NK-92 (cell line): Measurements from ENCODE around the gene PRKAR1B.

Source experiments
- DNase-seq: peaks from one replicate; lab custom pipeline; 2025; ENCODE audit not compliant: unreplicated experiment; lab: John Stamatoyannopoulos, UW

The PRKAR1B gene

GRCh38 chr7:514651-515598 is 212.2 kb downstream of the PRKAR1B start:
- no peak for DNase-seq

- no peak for DNase-seq
Observed at GRCh38 chr7:514242-514641, 212.8 kb downstream of the PRKAR1B start.

- no peak for DNase-seq
Observed at GRCh38 chr7:513521-514166, 213.4 kb downstream of the PRKAR1B start.

- DNase-seq: no peak
Observed at GRCh38 chr7:512541-513311, 214.4 kb downstream of the PRKAR1B start.

- DNase-seq: no peak
Observed at GRCh38 chr7:512146-512510, 215.0 kb downstream of the PRKAR1B start.

GRCh38 chr7:511476-512145 is 215.5 kb downstream of the PRKAR1B start:
- DNase-seq: no peak

GRCh38 chr7:510782-511281 is 216.2 kb downstream of the PRKAR1B start:
- no peak for DNase-seq

- no peak for DNase-seq
Observed at GRCh38 chr7:510131-510481, 217.0 kb downstream of the PRKAR1B start.

GRCh38 chr7:509426-510130 is 217.5 kb downstream of the PRKAR1B start:
- no peak for DNase-seq

- no peak for DNase-seq
Observed at GRCh38 chr7:508461-509170, 218.5 kb downstream of the PRKAR1B start.

GRCh38 chr7:507623-508300 is 219.3 kb downstream of the PRKAR1B start:
- DNase-seq: no peak

GRCh38 chr7:506921-507622 is 220.0 kb downstream of the PRKAR1B start:
- no peak for DNase-seq

GRCh38 chr7:506391-506831 is 220.7 kb downstream of the PRKAR1B start:
- DNase-seq: no peak

GRCh38 chr7:505171-505570 is 221.9 kb downstream of the PRKAR1B start:
- DNase-seq: no peak

GRCh38 chr7:504221-505111 is 222.6 kb downstream of the PRKAR1B start:
- DNase-seq: no peak

- DNase-seq: no peak
Observed at GRCh38 chr7:503575-504111, 223.4 kb downstream of the PRKAR1B start.

GRCh38 chr7:502296-502695 is 224.8 kb downstream of the PRKAR1B start:
- DNase-seq: no peak
